A673 (cell line): ENCODE results near the gene PDCD4.

Source experiments
- CTCF ChIP-seq: fragments of 300-800, 200-600 bp; sonication (generic); conservative IDR thresholded peaks from 2 replicates; pipeline ENCODE4 v1.5.1; 2017; ENCODE audit warnings: low read depth, mild to moderate bottlenecking, antibody characterized with exemption, low read length, moderate library complexity, mixed read lengths
- EZH2 ChIP-seq: fragments of 200-600 bp; sonication (generic); IDR thresholded peaks from 2 replicates; pipeline ENCODE4 v1.6.1; 2017; ENCODE audit warnings: borderline replicate concordance, low read depth, mild to moderate bottlenecking, mixed read lengths, antibody characterized with exemption, low read length; ENCODE audit not compliant: poor library complexity, severe bottlenecking

DNA sequence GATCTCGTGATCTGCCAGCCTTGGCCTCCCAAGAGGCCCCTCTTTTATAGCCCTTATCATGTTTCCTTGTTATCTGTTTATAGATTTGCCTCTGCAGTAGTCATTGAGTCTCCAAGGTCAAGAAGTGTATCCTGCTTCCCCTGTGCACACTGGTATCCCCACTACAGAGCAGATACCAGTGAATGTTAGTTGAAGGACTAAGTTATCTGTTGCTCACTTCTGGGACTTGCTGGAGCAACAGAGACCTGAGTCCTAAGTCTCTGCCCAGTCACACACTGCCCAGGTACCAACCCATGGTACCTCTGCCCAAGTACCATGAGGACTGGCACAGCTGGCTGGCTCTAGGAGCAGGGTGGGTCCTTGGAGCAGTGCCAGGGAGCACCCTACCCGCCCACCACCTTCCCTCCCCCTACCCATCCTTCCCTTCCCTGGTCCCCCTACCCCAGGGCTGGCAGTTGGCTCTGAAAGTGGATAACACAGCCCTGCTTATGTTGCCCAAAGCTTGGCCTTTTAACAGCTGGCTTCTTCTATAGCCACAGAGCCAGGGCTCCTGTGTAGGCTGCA lies 26.5 kb upstream of the PDCD4 start:
- TF ChIP-seq CTCF = no peak
- TF ChIP-seq EZH2 = no peak
